HCEC 1CT (cell line): ENCODE results near the gene FNDC3B.

Source experiments
- DNase-seq: peaks from one replicate; pipeline ENCODE4 v3.0.0-alpha.2; 2017

FNDC3B gene

DNA sequence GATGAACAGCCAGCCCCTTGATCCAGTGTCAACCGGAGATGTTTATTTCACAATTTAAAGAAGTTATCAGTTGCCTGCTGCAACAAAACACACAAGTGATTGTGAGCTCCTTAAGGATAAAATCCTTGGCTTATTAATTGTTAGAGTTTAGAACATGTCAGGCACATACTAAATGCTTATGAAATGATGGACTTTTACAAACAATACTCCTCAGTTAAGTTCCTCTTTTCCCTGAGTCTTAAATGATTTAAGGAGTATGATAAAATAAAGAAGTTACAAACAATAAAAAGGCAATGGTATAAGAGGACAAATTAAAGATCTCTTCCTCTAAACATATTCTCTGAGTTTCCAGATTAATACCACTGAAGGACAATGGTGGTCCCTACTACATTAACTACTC is 403.2 kb downstream of the FNDC3B start:
- no peak for DNase-seq

DNA sequence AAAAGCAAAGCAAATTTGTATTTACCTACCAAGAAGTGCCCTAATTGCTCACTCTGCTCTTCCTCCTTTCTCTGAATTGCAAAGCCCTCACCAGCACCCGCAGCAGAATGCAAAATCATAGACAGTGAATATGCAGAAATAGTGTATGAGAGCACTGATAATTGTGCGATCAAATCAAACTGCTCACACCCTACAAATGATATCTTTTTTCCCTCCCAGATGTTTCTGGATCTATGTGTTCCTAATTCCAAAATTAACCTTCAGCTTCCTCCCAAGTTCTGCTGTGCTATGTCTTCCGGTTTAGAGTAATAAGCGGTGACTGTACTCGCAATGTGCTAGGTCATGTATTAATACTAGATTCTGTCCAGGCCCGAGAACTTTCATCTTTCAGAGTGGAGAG is 405.4 kb downstream of the FNDC3B start:
- DNase-seq: no peak

DNA sequence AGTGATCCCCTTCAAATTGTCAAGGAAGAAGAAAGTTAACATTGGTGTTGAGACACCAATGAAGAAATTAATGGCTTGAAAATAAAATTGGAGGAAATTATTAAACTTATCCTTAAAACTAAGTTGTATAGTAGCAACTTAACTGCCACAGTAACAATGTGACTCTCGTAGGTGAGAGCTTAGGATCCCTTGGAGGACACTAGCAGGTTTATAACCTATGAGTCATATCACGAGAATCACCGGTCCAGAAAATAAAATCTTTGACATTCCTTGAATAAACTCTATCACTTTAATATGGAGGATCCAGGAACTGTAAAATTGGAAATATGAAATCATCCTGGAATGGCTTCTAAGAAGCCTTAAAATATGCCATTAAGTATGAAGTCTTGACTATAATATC is 406.8 kb downstream of the FNDC3B start:
- DNase-seq: no peak

DNA sequence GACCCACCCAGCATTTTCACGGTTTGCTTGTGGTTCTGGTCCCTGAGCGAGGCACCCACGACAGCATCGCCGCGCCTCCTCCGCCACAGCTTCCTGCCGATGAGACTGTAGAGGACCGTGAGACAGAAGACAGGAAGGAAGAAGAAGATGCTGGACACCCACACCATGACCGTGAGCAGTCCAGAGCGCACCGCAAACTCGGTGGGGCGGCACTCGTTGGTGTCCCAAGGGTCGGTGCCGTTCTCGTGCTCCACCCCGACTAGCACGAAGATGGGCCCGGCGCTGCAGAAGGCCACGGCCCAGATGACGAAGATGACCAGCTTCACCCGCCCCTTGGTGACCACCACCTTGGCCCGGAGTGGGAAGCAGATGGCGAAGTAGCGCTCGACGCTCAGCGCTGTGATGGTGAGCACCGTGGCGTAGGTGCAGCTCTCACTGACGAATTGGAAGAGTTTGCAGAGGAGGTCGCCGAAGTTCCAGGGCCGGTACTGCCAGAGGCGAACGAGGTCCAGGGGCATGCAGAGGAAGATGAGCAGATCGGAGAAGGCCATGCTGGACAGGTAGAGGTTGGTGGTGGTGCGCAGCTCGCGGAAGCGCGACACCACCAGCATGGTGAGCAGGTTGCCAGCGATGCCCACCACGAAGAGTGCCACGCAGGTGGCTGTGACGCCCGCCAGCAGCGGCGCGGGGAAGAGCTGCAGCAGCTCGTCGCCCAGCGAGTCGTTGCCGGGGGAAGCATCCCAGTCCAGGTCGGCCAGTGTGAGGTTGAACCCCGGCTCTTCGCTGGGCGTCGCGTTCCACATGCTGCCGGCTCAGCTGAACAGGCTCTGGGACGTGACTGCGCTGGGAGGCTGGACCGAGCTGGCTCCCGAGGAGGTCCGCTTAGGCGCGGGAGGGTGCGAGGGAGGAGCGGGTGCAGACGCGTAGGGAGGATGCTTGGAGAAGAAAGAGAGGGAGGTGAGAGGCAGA is 408.5 kb downstream of the FNDC3B start, which contains the start of gene GHSR:
Gene GHSR, minus strand, starts transcription at position 846 of the 969 bp plus-strand sequence. Its CDS starts 43 bp downstream, at position 803.
- no peak for DNase-seq

GRCh38 chr3:172448661-172449465 is 409.5 kb downstream of the FNDC3B start:
- DNase-seq: no peak

DNA sequence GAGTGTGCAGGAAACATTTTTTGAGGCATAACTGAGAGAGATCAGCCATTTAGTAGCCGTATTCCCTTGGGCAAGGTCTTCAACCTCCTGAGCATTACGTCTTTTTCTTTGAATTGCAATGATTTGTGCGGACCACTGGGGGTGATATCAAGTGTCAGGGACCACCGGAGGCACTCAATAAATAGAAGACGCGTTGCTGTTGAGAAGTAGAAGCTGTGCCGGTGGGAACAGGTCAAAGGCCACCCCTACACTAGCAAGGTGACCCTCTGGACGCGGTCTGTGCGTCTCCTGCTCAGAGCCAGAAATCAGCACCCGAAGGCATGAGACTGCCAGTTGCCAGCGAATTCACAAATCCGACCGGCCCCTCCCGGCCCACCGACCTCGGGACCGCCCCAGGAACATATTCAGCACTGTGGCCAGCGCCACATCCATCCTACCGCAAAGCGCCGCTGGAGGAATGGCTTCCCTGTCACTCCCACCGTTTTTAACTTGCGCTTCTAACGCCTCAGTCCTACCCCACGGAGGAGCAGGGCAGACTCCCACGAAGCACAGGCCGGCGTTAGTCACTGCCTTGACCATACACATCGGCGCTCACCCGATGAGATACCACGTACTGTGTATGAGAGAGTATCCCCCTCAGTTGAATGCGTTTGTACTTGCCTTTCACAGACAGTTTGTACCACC is 410.2 kb downstream of the FNDC3B start:
- DNase-seq: peak; percentile 8
